Activated CD4-positive, alpha-beta T cell treated with anti-CD3 and anti-CD28 coated beads for 1 hour (primary cell): Measurements from ENCODE around the gene OR52H1.

ENCODE experiments used
- DNase-seq: peaks from one replicate; pipeline ENCODE4 v3.0.0-alpha.2; 2020

Gene OR52H1

GRCh38 chr11:5531053-5531831 is 17.1 kb downstream of the OR52H1 start:
- DNase-seq = no peak

GRCh38 chr11:5528495-5528894 is 19.8 kb downstream of the OR52H1 start:
- no peak for DNase-seq

- DNase-seq = no peak
Measured at GRCh38 chr11:5527716-5528115, 20.6 kb downstream of the OR52H1 start.

GRCh38 chr11:5524756-5525155 is 23.6 kb downstream of the OR52H1 start:
- DNase-seq = no peak

DNA sequence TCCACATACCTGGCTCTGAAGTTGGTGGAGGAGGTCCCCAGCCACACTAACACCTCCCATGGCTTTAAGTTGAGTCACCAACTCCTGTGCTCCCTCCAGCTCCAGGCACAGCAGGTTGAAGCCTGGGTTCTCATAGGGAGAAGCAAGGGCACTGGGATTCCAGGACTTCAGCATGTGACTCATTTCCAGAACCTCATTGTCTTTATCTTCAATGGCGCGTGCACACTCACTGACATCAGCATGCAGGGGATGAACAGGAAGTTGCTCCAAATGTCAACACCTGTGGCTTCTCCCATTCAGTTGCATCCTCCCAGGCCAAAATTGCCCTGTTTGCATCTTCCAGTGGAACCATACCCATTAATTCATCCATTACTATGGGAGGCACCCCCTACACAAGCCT is 26.0 kb downstream of the OR52H1 start:
- no peak for DNase-seq

DNA sequence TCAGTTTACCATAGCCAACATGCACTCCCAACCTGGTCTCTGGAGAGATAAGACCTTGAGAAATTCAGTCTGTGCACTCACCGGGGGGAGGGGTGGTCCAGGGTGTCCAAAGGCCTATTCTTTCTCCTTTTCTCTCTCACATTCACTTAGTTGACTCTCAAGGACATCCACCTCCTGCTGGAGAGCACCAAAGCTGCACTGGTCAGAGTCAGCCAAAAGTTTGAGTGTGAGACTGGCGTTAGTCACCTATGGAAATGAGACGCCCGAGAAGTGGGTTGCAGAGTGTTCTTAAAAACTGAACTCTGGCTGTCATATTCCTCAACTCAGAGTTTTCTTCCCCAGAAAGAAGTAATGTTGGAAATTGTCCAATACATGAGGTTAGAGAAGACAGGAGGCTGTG is 26.8 kb downstream of the OR52H1 start:
- no peak for DNase-seq

DNA sequence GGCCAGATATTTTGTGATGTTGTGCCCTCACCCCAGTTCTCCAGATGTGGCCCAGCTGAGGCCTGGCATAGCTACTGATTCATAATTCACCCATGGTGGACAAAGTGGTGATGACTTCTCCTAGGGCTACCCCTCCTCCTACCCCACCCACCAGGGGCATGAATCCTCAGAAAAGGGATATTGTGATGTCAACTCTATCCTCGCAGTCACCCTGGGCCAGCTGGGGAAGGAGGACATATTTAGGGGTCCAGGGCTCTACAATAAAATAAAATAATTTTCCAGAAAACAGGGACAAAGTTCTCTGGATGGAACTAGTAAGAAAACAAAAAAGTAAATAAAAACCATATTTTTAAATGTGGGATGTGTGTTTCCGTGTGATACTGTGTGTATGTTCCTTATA is 31.7 kb downstream of the OR52H1 start, which contains the start of gene UBQLNL:
UBQLNL (minus strand) TSS at position 101 of the 400 bp plus-strand sequence. CDS start 258 bp downstream, outside the sequence.
- no peak for DNase-seq

DNA sequence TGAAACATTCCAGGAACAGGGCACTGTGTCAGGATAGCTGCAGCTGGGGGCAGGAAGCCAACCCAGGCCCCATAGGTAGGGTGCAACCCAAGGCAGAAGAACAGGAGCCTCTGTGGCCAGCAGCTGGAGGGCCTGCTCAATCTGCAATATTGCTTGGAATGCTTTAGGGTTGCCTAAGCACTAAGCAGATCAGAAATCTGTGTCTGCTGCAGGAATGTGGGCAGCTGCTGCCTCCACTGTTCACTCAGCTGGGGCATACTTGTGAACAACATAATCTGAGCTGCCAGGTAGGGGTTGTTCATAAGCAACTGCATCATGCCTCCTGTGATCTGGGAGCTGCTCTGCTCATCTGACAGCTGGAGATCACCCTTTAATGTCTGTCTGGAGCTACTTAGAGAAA is 33.5 kb downstream of the OR52H1 start:
- DNase-seq = no peak

DNA sequence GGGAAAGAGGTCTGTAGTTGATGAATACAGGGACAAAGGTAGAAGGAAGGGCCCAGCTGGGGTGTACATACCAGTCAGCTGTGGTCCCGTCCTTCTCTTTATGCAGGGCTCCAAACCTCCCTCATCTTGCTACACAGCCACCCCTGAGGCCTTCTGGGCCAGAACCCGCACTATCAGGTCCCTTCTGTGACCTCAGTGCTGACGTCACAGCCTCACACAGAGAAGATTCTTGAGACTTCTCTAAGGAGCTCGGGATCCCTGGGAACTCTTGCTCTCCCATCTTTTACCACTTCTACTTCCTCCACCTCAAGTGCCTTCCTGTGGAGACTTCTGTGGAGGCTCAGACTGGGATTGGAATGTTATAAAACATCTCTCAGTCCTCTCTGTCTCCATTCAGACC is 38.5 kb downstream of the OR52H1 start, which contains the start of gene UBQLN3:
UBQLN3 (minus strand) TSS at position 155 of the 400 bp plus-strand sequence. CDS start 399 bp downstream, outside the sequence.
- DNase-seq = no peak

DNA sequence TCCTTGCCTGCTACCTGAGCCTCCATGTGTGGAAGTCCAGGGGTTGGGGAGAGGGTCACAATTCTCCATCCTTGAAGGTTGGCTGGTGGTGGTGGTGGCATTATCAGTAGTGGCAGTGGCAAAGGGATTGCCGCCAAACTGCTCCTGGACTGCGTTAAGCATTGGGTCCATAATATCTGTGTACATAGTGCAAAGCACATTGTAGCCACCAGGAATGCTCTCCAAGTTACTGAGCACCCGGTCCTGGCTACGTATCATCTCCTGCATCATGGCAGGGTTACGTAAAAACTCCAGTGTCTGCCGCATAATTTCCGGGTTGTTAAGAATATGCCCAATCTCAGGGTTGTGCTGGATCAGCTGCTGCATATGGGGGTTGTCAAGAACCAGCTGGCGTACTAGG is 39.7 kb downstream of the OR52H1 start:
- DNase-seq = no peak

DNA sequence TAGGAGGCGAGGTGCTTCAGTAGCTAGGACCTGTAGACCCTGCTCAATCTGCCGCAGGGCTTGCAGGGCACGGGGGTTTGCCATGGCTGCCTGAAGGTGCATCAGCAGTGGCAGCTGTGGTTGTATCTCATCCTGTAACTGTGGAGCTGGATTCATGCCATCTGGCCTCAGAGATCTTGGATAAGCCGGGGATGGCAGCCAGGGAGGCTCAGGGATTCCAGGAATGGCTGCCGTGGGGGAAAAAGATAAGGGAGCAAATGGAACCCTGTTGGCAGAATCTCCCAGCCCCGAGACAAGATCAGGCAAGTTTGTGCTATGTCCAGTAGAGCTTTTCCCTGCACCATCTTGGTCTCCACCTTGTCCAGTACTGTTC is 40.4 kb downstream of the OR52H1 start:
- DNase-seq = no peak

DNA sequence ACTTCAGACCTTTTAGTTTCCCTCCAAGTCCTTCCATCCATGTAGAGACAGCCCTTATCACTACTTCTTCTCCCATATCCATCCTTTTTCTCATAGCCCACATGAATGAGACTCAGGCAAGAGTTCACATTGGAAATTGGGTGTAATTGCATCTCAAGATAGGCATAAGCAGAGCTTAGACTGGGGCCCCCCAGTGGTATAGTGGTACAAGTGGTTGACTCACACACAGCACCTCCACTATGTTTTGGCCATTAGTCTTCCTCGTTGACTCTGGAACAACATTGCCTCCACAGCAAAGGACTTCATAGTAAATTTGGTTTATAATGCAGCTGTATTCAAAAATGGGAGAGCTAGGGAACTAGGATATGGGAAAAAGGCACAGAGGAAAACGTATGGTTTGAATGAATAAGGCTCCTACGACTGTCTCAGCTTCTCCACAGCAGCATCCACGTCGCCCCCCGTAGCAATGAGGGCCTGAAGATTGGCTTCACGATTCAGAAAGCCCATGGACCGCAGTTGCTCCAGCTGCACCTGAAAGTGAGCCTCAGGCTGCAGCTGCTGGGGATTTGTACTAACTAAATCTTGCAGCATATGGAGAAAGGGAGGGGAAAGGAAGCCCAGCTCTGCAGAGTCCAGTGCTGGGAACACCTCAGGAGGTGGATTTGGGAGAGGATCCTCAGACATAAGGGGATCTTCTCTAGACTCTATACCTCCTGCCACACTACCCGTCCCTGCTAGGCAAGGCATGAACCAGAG is 41.0 kb downstream of the OR52H1 start:
- DNase-seq = no peak

- DNase-seq = no peak
Measured at GRCh38 chr11:5505363-5506048, 42.8 kb downstream of the OR52H1 start.

GRCh38 chr11:5504403-5504921 is 43.9 kb downstream of the OR52H1 start:
- no peak for DNase-seq

- no peak for DNase-seq
Measured at GRCh38 chr11:5500393-5500801, 47.9 kb downstream of the OR52H1 start.

GRCh38 chr11:5499671-5500070 is 48.7 kb downstream of the OR52H1 start:
- no peak for DNase-seq
